NCI-H345 (cell line): Measurements from ENCODE around the gene MINPP1.

ENCODE experiments used
- DNase-seq: peaks from one replicate; lab custom pipeline; 2025; lab: John Stamatoyannopoulos, UW

MINPP1 gene

DNA sequence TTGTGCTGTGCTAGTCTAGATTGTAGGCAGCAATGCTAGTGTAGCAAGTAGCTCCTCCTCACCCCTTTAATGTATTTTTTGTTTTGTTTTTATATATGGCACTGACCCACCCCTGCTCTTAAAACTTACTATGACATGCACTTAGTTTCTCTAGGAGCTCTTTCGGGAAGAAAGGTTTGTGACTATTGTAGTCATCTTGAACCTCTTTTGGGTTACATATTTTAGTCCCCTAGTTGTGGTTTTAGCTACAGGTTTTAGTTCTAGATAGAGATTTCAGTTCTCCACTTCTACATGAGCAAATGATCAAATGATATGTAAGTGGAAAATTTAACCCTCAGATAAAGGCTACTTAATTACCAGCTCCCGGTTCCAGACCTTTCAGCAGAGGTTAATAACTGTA lies 14.9 kb downstream of the MINPP1 start:
- no peak for DNase-seq

DNA sequence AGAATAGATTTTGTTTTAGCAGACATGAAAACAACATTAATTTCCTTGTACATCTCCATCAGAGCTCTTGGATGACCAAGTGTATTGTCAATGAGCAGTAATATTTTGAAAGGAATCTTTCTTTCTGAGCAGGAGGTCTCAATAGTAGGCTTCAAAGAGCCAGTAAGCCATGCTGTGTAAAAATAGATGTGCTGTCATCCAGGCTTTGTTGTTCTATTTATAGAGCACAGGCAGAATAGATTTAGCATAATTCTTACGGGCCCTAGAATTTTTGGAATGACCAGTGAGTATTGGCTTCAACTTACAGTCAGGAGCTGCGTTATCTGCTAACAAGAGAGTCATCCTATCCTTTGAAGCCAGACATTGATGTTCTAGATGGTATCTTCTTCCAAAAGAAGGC lies 19.0 kb downstream of the MINPP1 start:
- no peak for DNase-seq

DNA sequence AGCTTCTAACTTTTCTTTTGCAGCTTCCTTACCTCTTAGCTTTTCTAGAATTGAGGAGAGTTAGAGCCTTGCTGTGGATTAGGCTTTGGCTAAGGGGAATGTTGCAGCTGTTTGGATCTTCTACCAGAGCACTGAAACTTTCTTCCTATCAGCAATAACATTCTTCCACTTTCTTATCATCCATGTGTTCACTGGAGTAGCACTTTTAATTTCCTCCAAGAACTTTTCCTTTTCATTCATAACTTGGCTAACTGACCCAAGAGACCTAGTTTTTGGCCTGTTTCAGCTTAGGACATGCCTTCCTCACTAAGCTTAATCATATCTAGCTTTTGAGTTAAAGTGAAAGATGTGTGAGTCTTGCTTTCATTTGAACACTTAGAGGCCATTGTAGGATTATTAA lies 19.6 kb downstream of the MINPP1 start:
- DNase-seq, result no peak

DNA sequence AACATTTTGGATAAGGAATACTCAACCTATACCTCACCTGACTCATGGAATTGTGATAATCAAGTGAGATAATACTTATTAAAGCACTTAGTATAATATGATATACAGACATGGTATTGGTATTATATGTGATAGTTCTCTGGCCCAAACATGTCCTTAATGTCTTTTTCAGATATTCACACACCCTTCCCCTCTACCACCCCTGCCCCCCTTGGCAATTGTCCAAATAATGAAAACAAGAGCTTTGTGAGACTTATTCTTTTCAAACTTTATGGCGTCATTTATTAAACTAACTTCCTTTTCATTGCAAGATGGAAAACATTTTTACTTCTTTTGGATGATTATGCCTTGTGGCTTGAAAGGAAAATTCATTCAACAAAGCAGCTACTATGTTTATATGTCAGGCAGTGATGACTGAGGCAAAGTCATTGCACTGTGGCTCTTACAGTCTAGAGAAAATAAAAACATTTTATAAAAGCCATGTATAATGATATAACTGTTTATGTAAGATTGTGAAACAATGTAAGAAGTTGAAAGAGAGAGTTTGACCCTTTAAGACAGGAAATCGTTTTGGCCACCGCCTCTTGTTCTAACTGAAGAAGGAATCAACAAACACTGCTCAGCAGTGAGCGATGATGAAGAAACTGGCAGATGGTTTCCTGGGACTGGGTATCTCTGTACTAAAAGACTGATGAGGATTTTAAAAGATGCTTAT lies 27.4 kb downstream of the MINPP1 start:
- no peak for DNase-seq

DNA sequence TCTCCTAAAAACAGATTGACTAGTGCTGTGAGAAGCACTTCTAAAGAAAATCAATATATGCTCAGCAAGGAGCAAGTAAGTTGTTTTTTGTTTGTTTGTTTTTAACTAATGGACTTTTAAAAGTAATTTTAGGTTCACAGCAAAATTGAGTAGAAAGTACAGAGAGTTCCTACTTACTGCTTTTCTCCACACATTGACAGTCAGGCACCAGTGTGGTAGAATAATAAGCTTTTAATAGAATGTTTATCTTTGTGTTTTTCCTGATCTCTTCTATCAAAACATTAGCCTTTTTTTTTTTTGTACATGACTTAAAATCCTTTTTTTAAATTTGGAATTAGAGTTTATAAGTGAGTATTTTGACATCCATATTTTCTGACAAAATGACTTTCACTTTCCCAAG lies 28.0 kb downstream of the MINPP1 start:
- DNase-seq, result no peak

DNA sequence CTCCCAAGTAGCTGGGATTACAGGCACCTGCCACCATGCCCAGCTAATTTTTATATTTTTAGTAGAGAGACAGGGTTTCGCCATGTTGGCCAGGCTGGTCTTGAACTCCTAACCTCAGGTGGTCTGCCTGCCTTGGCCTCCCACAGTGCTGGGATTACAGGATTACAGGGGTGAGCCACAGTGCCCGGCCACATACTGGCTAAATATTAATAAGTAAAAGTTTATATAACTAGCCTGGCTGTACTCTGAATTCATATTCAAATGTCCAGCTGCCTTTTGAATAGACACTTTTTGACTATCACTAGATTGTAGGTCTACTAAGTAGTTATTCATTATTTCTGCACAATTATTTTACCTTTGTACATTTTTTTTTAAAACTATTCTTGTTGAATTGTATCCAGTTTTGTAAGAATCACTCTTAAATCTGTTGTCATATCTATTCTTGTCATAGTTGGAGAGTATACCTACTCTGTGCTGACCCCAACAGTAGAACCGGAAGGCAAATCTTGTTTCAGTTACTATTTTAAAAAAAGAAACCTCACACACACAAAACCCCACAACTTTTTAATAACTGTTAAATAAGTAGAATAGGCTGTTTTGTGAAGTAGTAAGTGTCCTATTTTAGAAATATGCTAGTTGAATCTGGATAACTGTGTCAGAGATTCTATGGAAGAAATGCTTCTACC lies 29.6 kb downstream of the MINPP1 start:
- no peak for DNase-seq

DNA sequence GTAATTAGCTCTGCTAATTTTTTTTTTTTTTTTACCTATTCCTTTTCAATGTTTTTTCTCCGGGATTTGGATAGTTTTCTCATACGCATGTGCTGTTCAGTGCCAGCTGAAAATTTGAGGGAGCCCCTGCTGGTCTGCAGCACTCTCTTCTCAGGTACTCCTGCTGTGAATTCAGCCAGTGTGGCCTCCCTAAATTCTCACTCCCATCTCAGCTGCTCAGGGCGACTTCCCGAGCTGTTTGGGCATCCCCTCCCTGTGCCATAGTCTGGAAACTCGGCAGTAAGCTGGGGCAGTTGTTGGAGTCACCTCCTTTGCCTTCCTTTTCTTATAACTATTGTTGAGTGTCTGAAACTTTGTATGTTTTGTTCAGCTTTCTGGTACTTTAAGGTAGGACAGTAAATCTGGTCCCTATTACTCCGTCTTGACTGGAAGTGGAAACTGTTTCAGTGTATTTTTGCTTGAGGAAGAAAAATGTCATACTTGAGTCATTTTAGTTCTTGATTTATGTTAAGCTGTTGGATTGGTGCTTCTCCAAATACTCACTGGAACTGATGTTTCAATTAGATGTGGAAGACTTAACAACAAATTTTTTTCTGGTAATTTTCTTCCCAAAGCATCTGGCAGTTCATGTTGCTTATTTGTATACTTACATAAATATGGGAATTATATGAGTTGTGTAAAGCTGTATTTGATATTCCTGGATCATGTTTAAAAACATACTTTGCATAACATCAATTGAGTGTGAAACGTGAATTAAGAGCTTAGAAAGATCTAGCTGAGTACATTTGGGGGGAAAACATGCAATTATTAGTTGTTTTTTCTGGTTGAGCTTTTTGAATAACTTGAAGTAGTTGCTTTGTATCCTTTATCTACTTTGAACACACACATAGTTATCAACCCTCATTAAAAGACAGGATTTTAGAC lies 33.7 kb downstream of the MINPP1 start:
- no peak for DNase-seq

DNA sequence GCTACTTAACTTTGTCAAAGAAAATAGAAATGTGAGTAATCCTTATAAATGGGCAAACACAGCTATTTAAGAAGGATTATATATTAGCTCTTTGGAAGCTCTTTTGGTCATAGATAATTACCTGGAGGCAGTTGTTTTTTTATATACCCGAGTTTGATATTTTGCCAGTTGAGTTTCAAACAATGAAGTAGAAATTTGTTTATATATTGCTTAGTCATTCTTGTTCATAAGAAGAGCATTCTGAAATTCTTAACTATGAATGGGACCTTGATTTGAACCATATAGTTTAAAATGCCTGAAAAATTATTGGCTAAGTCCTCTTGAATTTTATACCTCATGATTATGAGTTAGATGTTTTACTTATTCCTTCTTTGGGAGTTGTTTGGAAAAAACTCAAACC lies 36.4 kb downstream of the MINPP1 start:
- no peak for DNase-seq

DNA sequence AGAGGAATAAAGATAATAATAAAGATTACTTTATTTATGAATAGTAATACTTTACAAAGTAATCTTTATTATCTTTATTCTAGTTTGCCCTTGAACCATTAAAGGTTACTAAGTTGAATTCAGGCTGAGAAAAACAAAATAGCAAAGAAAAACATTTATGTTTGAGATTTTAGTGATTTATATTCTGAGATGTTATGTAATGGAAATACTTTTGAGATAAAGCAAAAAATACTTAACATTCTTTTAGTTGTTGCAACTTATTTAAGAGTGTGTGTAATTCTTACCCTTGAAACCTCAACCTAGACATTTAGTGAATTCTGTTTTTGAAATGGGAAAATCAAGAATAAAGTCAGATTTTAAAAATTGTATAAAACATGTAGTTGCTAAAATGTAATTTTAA lies 40.0 kb downstream of the MINPP1 start:
- no peak for DNase-seq

DNA sequence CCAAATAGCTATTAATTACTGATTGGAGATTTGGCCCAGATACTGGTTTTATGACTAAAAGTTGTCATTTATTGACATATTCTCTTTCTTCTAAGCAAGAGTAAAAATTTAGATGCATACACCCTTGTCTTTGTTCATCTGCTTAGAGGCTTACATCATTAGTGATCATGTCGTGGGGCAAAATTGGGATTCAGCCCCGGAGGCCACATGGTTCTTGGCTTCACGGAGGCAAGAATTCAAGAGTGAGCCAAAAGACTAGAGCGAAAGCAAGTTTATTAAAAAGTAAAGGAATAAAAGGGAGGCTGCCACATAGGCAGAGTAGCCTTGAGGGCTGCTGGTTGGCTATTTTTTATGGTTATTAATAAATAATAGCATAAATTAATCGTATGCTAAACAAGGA lies 41.1 kb downstream of the MINPP1 start:
- no peak for DNase-seq

DNA sequence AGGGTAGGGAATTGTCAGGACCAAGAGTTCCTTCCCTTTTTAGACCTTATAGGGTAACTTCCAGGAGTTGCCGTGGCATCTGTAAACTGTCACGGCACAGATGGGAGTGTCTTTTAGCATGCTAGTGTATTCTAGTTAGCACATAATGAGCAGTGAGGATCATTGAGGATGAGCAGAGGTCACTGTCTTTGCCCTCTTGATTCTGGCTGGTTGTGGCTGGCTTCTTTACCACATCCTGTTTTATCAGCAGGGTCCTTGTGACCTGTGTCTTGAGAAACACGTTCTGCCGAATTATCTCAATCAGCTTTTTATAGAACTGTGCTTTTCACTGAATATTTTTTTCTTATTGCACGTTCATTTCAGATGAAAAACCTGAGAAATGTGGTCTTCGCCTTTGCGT lies 41.5 kb downstream of the MINPP1 start:
- DNase-seq, result no peak

DNA sequence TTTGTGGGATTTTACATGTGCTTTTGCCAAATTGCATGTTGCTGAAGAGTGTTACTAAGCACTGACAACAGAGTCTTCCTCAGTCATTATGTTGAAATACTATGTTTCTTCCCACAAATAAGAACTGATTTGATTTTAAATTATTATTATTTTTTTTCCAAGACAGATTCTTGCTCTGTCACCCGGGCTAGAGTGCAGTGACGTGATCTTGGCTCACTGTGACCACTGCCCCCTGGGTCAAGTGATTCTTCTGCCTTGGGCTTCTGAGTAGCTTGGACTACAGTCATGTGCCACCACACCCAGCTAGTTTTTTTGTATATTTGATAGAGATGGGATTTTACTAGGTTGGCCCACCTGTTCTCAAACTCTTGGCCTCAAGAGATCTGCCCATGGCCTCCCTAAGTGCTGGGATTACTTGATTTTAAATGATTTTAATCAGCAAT lies 42.3 kb downstream of the MINPP1 start:
- DNase-seq, result no peak

DNA sequence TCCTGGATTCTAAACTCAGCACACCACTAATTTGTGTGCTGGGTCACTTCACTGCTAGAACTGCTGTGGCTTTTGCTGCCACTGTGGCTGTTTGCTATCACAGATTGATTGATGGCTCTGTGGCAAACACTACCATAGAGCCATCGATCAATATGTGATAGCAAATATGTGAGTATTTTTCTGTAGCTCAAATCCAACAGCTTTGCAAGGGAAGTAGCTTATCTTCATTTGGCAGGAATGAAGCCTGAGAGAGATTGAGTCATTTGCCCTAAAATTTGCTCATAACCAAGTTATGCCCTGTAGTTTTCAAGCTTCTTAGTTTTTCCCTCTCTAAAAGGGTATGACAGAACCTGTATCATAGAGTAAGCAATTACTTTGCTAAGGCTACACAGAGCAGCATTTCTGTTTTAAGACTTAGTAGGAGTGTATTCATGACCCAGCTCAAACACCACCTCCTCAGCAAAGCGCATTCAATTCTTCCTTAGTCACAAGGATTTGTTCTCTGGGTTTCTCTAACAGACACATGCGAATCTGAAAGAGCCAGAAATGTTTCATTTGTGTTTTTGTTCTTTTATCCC lies 43.1 kb downstream of the MINPP1 start:
- no peak for DNase-seq

DNA sequence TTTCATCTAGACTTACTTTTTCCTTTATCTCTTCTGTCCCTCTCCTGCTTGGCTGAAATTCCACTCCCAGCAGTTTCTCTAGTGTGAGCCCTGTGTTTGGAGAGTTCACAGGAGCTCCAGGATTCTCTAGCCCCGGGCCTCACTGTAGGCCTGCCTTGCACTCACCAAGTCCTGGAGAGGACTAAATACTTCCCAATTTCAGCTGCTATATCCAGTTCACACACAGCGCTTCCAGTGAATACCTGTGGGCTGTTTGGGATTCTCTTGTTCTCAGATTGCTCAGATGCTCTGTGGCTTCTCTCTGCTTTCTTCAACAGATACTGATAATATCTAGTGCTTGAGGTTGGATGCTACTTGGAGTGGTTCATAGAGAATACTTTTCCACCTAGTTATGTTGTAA lies 46.0 kb downstream of the MINPP1 start:
- DNase-seq, result no peak

DNA sequence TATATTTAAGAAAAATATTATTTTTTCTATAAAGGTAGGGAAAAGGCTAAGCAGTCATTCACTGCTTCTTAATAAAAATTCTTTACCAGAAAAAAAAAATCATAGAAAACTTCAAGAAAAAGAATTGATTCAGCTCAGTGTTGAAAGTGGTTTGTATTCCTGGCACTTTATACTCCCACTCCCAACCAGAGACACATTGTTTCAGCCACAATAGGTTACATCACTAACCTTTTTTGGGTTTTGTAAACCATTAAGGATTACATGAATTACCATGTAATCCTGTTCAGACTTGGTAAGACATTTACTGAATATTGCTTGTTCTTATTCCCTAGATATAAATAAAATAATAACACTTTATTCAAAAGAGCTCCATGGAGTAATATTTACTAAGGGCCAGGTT lies 46.6 kb downstream of the MINPP1 start:
- DNase-seq, result no peak

DNA sequence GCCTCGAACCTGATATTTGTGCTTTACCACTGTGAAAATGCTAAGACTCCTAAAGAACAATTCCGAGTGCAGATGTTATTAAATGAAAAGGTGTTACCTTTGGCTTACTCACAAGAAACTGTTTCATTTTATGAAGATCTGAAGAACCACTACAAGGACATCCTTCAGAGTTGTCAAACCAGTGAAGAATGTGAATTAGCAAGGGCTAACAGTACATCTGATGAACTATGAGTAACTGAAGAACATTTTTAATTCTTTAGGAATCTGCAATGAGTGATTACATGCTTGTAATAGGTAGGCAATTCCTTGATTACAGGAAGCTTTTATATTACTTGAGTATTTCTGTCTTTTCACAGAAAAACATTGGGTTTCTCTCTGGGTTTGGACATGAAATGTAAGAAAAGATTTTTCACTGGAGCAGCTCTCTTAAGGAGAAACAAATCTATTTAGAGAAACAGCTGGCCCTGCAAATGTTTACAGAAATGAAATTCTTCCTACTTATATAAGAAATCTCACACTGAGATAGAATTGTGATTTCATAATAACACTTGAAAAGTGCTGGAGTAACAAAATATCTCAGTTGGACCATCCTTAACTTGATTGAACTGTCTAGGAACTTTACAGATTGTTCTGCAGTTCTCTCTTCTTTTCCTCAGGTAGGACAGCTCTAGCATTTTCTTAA lies 47.7 kb downstream of the MINPP1 start:
- no peak for DNase-seq

DNA sequence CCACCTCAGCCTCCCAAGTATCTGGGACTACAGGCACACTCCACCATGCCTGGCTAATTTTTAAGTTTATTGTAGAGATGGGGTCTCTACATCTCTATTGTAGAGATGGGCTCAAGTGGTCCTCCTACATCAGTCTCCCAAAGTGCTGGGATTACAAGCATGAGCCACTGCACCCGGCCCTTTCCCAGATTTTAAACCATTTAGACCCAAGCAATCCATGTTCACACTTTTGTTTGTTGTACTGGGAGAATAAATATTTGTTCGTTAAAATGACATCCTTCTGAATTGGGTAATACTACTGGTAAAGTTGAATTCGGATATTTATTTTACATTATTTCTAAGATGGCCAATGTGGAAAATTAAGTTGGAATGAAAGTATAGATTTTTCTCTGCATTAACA lies 52.7 kb downstream of the MINPP1 start:
- DNase-seq, result no peak

DNA sequence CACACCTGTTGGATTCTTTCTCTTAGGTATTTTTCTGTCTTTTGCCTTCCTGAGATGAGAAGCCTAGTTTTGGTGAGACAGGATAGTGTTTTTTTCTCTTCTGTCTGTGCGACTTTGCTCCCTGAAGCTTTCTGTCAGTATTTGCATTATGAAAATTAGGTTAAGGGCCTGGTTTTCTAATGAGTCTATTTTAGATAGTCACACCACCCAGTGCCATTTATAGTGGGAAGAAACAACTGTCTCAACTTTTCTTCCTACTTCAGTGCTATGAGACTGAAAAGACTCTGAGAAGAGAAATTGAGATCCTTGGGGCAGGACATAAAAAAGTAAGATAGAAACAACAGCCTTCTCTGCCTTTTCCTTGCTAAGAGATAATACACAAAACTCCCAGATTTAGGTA lies 53.6 kb downstream of the MINPP1 start:
- no peak for DNase-seq

DNA sequence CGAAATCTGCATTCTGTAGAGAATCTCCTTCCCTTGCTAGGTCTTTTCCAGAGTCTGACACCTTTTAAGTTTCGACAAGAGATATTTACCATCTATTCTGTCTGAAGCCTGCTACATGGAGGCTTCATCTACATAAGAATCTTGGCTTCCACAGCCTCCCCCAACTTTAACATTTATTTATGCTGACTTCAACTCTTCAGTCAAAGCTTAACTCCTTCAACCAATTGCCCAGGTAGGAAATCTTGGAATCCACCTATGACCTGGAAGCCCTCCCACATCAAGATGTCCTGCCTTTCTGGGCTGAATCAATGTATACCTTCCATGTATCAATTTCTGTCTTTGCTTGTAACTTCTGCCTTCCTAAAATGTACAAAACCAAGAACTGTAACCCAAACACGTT lies 54.7 kb downstream of the MINPP1 start:
- no peak for DNase-seq

DNA sequence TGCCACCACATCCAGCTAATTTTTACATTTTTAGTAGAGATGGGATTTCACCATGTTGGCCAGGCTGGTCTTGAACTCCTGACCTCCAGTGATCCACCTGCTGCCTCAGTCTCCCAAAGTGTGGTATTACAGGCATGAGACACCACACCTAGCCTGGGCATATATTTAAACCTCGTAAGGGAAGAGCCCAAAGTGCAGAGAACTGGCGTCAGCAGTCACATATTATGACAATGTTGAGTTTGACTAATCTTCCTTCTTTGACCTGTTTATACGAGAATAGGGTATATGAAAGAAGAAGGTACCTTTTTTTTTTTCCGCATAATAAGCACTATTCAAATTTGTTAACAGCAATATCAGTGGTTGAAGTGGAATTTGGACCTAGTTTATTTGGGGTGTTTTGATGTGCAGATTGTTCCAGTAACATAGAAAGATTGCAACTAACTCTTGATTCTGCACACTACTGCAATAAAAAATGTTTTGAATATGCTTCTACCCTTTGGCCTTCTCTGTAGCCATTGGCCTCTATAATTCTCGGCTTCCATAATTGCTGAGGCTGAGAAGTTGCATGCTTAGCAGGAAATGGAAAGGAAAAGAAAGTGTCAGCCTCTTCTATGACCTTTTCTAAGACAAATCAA lies 55.9 kb downstream of the MINPP1 start:
- no peak for DNase-seq

DNA sequence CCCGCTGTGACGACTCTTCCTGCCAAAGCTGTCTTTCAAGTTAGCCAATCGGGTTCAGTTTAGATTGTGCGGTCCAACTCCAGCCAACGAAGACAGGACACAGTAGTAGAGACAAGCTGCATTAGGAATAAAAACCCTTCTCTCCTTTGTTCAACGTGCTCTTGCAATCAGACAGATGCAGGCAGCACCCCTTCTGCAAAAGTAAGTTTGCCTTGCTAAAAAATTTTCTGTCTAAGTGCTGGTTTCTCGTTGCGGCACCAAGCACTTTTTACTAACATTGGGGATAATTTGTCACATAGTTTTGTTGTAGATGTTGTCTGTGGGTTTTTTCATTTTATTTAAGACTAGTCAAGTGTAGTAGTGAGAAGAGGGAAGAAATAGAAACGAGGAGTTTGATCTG lies 58.1 kb downstream of the MINPP1 start:
- no peak for DNase-seq
